Testis (tissue), 3 donors: ENCODE data around the gene FCHSD2. TPM values are rescaled to one million over a fixed set of nuclear protein-coding genes. Genes with fewer than 3 reads are reported as not detected.
"Not testable (repeated sequence)": the region's sequence is repeated elsewhere in the genome, so short reads cannot be mapped to it uniquely, and the experiment has no call there.

Source experiments
- DNase-seq: peaks from one replicate; pipeline ENCODE4 v3.0.0-alpha.2; 2019
- H3K27ac ChIP-seq, 2 donors: fragments of 200-600 bp; sonication (generic); one replicate each; pipeline ENCODE4 v1.5.1; 2019
- H3K27me3 ChIP-seq: fragments of 200-600 bp; sonication (generic); one replicate; pipeline ENCODE4 v1.5.1; 2019
- H3K36me3 ChIP-seq: fragments of 200-600 bp; sonication (generic); one replicate; pipeline ENCODE4 v1.5.1; 2017; ENCODE audit warnings: low read depth; ENCODE audit errors: missing control alignments
- H3K4me1 ChIP-seq: fragments of 200-600 bp; sonication (generic); one replicate; pipeline ENCODE4 v1.5.1; 2019
- H3K4me3 ChIP-seq, 2 donors: fragments of 200-600 bp; sonication (generic); one replicate each; pipeline ENCODE4 v1.5.1; 2017 to 2019
- H3K9me3 ChIP-seq: fragments of 200-600 bp; sonication (generic); one replicate; pipeline ENCODE4 v1.5.1; 2017
- POLR2A ChIP-seq: fragments of 450-650 bp; IDR thresholded peaks from one replicate; pipeline ENCODE4 v1.6.1; 2017; ENCODE audit warnings: antibody characterized with exemption, mild to moderate bottlenecking, moderate library complexity
- WGBS, 2 donors: methylation state at CpG; one replicate each; pipeline ENCODE4 v1.1.5; 2018; 5-methylcytosine and 5-hydroxymethylcytosine counted together
- intact Hi-C: fragments of 100-400 bp; cut with DNase I; formaldehyde crosslinking; loops from one replicate; pipeline ENCODE4 v1.15.1; 2023; ENCODE audit warnings: low total_unique reads
- polyA plus RNA-seq: library from polyadenylated mRNA; stranded (reverse); fragments of 350-450 nt; fragmentation: Illumina TruSeq; extraction: RNeasy Lipid Tissue Mini Kit (QIAGEN cat#74804); gene quantifications from one replicate; pipeline ENCODE4 v1.2.3, GENCODE V29; 2014; ENCODE audit warnings: low read depth, low replicate concordance; ENCODE audit not compliant: insufficient read depth
- total RNA-seq, 2 donors: library from RNA; depleted of rRNA; stranded (reverse); fragments of >200 nt; gene quantifications; one replicate each; pipeline ENCODE4 v1.2.3, GENCODE V29; 2016
- TF ChIP-seq, protein P1 (sequence below), 3 experiments: fragments of 450-650 bp in 2 of 3; fragments of 200-600 bp in 1 of 3; sonication (generic) in 1 of 3; IDR thresholded peaks; one replicate each; pipeline ENCODE4 v1.5.1; 2016 to 2019; ENCODE audit warnings: antibody characterized with exemption in 3 of 3, mild to moderate bottlenecking in 2 of 3, moderate library complexity in 1 of 3

FCHSD2 gene
- total and polyA plus RNA-seq, 3 donors from 2014 or later = 44.0 to 69.6 (median 65.9) TPM

DNA sequence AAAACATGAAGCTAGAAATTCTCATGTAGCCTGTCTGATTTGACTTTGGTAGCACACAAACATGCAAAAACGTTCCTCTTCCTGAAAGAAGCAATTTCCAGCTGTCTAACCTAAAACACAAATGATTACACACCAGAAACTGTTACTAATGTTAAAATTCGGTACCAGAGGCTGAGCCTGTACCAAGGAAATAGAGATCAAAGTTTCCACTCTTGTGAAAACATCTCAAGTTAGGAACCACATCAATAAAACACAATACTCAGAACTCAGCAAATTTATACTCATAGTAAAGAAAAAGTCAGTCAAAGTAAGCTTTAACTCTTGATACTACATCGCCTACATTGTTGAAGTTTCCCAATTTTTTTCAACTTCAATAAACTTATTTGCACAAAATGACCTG is 107.8 kb downstream of the FCHSD2 start:
- intact Hi-C loops = no loop called here
- 48 to 53% methylated on average over 3 of the region's 3 CpGs for WGBS, 2 donors

DNA sequence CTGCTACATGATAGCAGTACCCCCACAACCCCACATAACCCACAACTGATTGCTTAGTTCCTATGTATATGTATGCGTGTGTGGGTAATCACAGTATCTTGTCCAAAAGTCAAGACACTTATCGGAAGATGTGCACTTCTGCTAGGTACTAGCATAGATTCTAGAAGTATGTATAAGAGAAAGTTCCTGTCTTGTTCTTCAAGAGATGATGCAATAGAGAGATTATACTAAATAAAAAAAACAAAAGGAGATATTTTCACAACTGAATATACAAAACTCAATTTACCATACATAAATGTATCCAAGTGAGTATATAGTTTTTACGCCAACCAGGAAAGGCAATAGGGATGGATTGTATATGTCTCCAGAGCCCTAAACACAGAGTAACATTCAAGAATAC is 112.0 kb downstream of the FCHSD2 start:
- WGBS, 2 donors = 97 to 98% methylated on average over 3 of the region's 3 CpGs
- no peak overlapping the region for H3K27ac ChIP-seq

More for the DNA sequence above, 107.8 kb downstream of the FCHSD2 start:
- H3K4me3 ChIP-seq = no peak overlapping the region
- H3K9me3 ChIP-seq = no peaks in the 10 kb centered on the region
- no peaks in the 10 kb centered on the region for H3K27me3 ChIP-seq
- no peak for DNase-seq
- no peaks in the 10 kb centered on the region for H3K36me3 ChIP-seq
- no peak overlapping the region for H3K27ac ChIP-seq
- TF ChIP-seq POLR2A = no peak
- TF ChIP-seq, protein P1, sequence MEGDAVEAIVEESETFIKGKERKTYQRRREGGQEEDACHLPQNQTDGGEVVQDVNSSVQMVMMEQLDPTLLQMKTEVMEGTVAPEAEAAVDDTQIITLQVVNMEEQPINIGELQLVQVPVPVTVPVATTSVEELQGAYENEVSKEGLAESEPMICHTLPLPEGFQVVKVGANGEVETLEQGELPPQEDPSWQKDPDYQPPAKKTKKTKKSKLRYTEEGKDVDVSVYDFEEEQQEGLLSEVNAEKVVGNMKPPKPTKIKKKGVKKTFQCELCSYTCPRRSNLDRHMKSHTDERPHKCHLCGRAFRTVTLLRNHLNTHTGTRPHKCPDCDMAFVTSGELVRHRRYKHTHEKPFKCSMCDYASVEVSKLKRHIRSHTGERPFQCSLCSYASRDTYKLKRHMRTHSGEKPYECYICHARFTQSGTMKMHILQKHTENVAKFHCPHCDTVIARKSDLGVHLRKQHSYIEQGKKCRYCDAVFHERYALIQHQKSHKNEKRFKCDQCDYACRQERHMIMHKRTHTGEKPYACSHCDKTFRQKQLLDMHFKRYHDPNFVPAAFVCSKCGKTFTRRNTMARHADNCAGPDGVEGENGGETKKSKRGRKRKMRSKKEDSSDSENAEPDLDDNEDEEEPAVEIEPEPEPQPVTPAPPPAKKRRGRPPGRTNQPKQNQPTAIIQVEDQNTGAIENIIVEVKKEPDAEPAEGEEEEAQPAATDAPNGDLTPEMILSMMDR (IDR thresholded peaks at IDR 0.05) = no peak
- H3K4me1 ChIP-seq = no peaks in the 10 kb centered on the region

DNA sequence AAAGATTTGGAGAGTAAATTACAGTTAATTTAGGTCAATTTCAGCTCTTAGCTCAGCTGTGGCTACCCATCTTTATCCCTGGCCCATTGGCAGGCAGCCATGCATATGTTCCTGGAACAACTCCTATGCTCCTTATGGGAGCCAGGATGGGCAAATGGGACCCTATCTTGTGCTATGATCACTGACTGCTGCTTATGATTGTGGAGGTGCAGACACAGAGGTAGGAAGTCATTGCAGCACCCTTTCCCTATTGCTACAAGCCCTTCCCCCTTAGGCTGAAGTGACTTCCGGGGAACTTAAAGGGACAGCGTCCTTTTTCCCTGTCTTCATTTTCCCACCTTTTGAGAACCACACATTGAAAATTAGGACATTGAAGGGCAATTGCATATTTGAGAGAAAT is 112.7 kb downstream of the FCHSD2 start:
- Histone ChIP-seq H3K36me3 (no peaks in the 10 kb centered on the region), H3K9me3 (no peaks in the 10 kb centered on the region), H3K4me3 (no peak overlapping the region), H3K27ac (no peak overlapping the region), H3K4me1 (no peaks in the 10 kb centered on the region), H3K27me3 (no peaks in the 10 kb centered on the region)
- 86 to 94% methylated on average over 2 of the region's 2 CpGs for WGBS, 2 donors
- intact Hi-C loops = no loop called here
- DNase-seq = no peak
- TF ChIP-seq, protein P1 (IDR thresholded peaks at IDR 0.05) = no peak
- no peak for TF ChIP-seq POLR2A

More for the DNA sequence above, 112.0 kb downstream of the FCHSD2 start:
- no peak for DNase-seq
- H3K4me1 ChIP-seq = no peaks in the 10 kb centered on the region
- no peaks in the 10 kb centered on the region for H3K27me3 ChIP-seq
- H3K36me3 ChIP-seq = no peaks in the 10 kb centered on the region
- no peak for TF ChIP-seq POLR2A
- TF ChIP-seq, protein P1 (IDR thresholded peaks at IDR 0.05) = no peak
- no peak overlapping the region for H3K4me3 ChIP-seq
- intact Hi-C loops = no loop called here
- no peaks in the 10 kb centered on the region for H3K9me3 ChIP-seq

DNA sequence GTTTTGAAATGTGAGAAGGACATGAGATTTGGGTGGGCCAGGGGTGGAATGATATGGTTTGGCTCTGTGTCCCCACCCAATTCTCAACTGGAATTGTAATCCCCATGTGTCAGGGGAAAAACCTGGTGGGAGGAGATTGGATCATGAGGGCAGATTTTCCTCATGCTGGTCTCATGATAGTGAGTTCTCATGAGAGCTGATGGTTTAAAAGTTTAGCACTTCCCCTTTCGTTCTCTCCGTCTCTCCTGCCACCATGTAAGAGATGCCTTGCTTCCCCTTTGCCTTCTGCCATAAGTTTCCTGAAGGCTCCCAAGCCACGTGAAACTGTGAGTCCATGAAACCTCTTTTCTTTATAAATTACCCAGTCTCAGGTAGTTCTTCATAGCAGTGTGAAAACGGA is 113.5 kb downstream of the FCHSD2 start:
- no peaks in the 10 kb centered on the region for H3K4me1 ChIP-seq
- 91 to 95% methylated on average over 4 of the region's 4 CpGs for WGBS, 2 donors
- no peaks in the 10 kb centered on the region for H3K27me3 ChIP-seq
- intact Hi-C loops = no loop called here
- DNase-seq = no peak
- no peaks in the 10 kb centered on the region for H3K36me3 ChIP-seq
- no peak overlapping the region for H3K27ac ChIP-seq
- H3K4me3 ChIP-seq = no peak overlapping the region
- H3K9me3 ChIP-seq = no peaks in the 10 kb centered on the region
- no peak for TF ChIP-seq POLR2A
- TF ChIP-seq, protein P1 (IDR thresholded peaks at IDR 0.05) = no peak

DNA sequence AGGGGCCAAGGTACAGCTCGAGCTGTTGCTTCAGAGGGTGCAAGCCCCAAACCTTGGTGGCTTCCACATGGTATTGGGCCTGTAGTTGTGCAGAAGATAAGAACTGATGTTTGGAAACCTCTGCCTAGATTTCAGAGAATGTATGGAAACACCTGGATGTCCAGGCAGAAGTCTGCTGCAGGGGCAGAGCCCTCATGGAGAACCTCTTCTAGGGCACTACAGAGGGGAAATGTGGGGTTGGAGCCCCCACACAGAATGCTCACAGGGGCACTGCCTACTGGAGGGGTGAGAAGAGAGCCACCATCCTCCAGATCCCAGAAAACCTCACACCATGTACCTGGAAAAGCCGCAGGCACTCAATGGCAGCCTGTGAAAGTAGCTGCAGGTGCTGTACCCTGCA is 114.3 kb downstream of the FCHSD2 start:
- H3K36me3 ChIP-seq, intact Hi-C loops, H3K4me1 ChIP-seq, H3K4me3 ChIP-seq, H3K27ac ChIP-seq, DNase-seq, H3K27me3 ChIP-seq, H3K9me3 ChIP-seq: not testable (repeated sequence)
- WGBS, 2 donors = 97 to 100% methylated on average over 2 of the region's 2 CpGs
